HG03139 (cell line): ENCODE measurements around the gene GSDMA.

ENCODE experiments used
- ATAC-seq: cut with Tn5 transposase; IDR thresholded peaks from one replicate; pipeline ENCODE4 v1.9.1; 2021; ENCODE audit not compliant: unreplicated experiment

The GSDMA gene

GRCh38 chr17:40021451-40021971 lies 58.7 kb downstream of the GSDMA start:
- no peak for ATAC-seq

DNA sequence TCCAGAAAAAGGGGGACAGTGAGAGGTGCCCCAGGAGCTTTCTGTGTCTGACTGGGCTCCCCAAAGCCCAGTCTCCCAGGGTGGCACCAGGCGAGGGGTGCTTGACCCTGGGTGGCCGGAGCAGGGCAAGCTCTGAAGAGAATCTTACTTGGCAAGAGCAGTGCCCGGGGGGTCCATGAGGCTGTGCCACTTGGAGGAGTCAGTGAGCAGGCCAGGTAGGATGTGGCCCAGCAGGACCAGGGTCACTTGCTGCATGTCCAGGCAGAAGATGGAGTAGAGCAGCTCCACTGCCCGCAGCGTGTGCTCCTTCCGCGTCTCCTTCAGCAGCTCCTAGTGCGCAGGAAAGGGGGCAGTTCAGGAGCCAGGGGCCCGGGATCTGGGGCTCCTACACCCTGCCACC lies 59.7 kb downstream of the GSDMA start:
- no peak for ATAC-seq

- no peak for ATAC-seq
Observed at GRCh38 chr17:40022961-40023541, 60.2 kb downstream of the GSDMA start.

DNA sequence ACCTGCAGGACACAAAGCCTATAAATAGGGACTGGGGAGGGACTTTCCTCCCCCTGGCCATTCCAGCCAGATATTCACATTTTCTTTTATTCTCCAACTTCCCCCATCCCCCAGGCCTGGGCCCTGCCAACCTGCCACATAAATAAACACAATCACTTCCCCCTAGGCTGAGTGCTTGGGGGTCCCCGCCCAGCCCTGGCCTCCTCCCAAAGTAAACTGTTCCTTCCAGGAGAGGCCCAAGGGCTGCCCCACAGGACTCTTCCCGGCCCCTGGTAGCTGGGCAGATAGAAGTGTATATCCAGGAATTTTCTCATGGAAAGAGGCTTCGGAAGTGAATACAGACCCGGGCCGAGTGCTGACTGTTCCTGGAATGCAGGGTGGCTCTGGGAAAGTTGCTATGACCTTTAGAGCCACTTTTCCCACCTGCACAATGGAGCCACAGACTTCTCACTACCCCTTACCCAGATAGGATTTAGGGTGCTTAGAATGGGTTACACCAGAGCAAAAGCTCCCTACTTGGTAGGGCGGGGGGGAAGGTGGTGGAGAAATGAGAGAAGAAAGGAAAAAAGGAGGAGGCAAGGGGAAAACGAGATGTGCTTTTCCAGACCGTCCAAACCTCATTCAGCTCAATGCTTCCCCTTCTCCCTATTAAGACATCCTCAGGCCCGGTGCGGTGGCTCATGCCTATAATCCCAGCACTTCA lies 60.9 kb downstream of the GSDMA start:
- no peak for ATAC-seq

DNA sequence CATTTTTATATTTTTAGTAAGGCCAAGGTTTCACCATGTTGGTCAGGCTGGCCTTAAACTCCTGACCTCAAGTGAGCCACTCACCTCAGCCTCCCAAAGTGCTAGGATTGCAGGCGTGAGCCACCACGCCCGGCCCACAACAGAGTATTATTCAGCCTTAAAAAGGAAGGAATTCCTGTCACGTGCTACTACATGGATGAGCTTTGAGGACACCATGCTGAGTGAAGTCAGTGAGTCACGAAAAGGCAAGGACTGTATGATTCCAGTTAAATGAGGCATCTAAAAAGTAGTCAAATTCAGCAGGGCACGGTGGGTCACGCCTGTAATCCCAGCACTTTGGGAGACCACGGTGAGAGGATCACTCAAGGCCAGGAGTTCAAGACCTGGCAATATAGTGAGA lies 62.1 kb downstream of the GSDMA start:
- ATAC-seq: no peak

DNA sequence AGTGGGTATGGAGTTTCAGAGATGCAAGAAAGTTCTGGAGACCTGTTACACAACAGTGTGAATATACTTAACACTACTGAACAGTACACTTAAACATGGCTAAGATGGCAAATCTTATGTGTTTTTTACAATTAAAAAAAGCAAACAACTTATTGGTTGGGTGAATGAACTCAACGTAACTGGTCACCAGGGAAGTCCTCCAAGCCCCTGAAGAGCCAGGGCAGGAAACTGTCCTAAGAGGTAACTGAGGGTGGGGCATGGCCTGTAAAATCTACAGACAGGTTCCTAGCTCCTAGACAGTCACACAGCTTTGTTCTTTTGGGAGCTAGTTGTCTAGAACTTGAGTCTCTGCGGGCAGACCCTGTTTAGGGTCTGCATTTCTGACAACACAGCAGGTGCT lies 62.8 kb downstream of the GSDMA start:
- no peak for ATAC-seq

GRCh38 chr17:40025991-40026815 lies 63.4 kb downstream of the GSDMA start:
- ATAC-seq: no peak

DNA sequence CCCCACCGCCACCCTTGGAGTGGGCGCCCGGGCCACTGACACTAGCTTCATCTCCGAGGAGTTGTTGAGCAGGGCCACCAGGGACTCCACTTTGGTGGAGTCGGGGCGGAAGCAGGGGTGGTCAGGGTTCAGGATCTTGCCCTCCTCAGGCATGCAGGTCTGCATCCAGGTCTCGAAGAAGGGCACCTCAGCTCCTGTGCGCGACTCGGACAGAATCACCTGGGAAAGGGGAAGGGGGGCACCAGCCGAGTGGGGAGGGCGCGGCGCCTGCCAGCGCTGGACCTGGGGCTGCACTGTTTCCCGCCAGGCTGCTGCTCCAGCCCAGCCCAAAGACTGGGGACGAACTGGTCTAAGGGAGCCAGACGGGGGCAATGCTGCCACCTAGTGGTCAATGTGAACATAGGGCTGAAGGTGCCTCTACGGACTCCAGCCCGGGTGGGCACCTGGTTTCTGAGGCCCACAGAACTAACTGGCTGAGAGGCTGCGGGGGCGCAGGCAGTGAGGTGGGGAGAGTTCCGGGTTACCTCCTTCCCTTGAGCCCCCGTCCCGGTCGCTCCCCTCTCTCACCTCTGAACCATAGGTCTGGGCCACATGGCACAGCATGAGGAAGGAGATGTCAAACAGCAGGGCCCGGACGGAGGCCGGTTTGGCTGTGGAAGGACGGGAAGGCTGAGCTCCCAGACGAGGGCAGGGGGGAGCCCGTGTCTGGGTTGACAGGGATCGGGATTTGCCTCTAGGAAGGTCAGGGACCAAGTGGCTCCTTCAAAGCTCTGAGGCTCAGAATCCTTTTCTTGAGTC lies 64.2 kb downstream of the GSDMA start:
- no peak for ATAC-seq
